H1 (cell line): Measurements from ENCODE around the gene ZNF221. TPM values are rescaled to one million over a fixed set of nuclear protein-coding genes. Genes with fewer than 3 reads are reported as not detected.

Source experiments
- NANOG ChIP-seq: IDR thresholded peaks from 2 replicates; pipeline ENCODE4 v1.6.1; 2011; ENCODE audit warnings: low read length, low read depth, mild to moderate bottlenecking, inconsistent platforms; ENCODE audit not compliant: insufficient read depth, poor library complexity, severe bottlenecking
- TAF1 ChIP-seq: IDR thresholded peaks from 2 replicates; pipeline ENCODE4 v1.6.1; 2011; ENCODE audit warnings: mild to moderate bottlenecking, low read depth, low read length
- TCF12 ChIP-seq: IDR thresholded peaks from 2 replicates; pipeline ENCODE4 v1.6.1; 2011; ENCODE audit warnings: low read depth, mild to moderate bottlenecking, low read length
- polyA plus RNA-seq, 7 experiments: library from polyadenylated mRNA; depleted of rRNA in 3 of 7; stranded (reverse) in 5 of 7; unstranded in 2 of 7; fragments of >200 nt in 5 of 7; fragments of 200-250 nt in 2 of 7; gene quantifications; 1 replicate in 5 of 7; 2 replicates in 1 of 7; 4 replicates in 1 of 7; pipeline versions ENCODE4 v1.2.1 to v1.2.3, GENCODE V29; 2011 to 2013; ENCODE audit warnings: missing spikeins in 2 of 7, mixed read lengths in 2 of 7
- total RNA-seq: library from RNA; stranded (reverse); fragmentation: NEBNext Ultra II Directional; extraction: Animal tissue kit (Norgen Biotek cat#: 25700); gene quantifications from 2 replicates; pipeline ENCODE4 v1.2.1, GENCODE V29; 2021

Gene ZNF221
- total and polyA plus RNA-seq, 2 of the 8 experiments (the other 6 are each of a cell fraction or from before 2014, with no cell fraction given), result 0.50 to 8.4 TPM

DNA sequence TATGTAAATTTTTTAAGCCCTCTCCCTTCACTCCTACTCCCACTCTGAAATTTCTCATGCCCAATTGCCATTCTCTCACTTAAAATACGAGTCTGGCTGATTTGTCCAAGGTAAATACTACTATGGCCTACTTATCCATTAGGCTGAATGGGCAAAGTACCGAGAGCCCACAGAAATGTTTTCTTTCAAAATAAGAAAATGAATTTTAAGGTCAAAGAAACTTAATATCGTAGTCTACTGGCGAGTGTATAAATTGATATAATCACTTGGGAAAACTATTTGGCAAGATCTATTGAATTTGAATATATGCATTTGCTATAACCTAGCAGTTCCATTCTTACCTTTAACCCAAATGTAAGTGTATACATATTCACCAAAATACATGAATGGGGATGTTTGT lies 48.6 kb upstream of the ZNF221 start (continued):
- no peak for TF ChIP-seq TAF1
- TF ChIP-seq TCF12, result no peak
- no peak for TF ChIP-seq NANOG
